C4-2B (cell line): ENCODE data around the gene ATP1B3.

Source experiments
- ZFX ChIP-seq: fragments of 450-650 bp; IDR thresholded peaks from 2 replicates; pipeline ENCODE4 v1.6.1; 2017
- TF ChIP-seq, protein P1 (sequence below): fragments of 450-650 bp; conservative IDR thresholded peaks from 2 replicates; pipeline ENCODE4 v1.5.1; 2017; ENCODE audit warnings: mild to moderate bottlenecking

- TF ChIP-seq, protein P1, sequence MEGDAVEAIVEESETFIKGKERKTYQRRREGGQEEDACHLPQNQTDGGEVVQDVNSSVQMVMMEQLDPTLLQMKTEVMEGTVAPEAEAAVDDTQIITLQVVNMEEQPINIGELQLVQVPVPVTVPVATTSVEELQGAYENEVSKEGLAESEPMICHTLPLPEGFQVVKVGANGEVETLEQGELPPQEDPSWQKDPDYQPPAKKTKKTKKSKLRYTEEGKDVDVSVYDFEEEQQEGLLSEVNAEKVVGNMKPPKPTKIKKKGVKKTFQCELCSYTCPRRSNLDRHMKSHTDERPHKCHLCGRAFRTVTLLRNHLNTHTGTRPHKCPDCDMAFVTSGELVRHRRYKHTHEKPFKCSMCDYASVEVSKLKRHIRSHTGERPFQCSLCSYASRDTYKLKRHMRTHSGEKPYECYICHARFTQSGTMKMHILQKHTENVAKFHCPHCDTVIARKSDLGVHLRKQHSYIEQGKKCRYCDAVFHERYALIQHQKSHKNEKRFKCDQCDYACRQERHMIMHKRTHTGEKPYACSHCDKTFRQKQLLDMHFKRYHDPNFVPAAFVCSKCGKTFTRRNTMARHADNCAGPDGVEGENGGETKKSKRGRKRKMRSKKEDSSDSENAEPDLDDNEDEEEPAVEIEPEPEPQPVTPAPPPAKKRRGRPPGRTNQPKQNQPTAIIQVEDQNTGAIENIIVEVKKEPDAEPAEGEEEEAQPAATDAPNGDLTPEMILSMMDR: no peak
- no peak for TF ChIP-seq ZFX
Measured at GRCh38 chr3:141921316-141921715, 44.9 kb downstream of the ATP1B3 start.
